Bronchial epithelial cell (primary cell): ENCODE data around the gene COBL. TPM values are rescaled to one million over a fixed set of nuclear protein-coding genes. Genes with fewer than 3 reads are reported as not detected.

Experiments
- DNase-seq: peaks from one replicate; pipeline ENCODE4 v3.0.0-alpha.2; 2010; ENCODE audit warnings: low read depth
- FAIRE-seq: peaks from 2 replicates; lab custom pipeline; 2011; peaks lifted over from hg19 to GRCh38; lab: Jason Lieb, UNC
- H3K27me3 ChIP-seq: 2 replicates; pipeline ENCODE4 v1.5.1; 2011; ENCODE audit warnings: low read length; ENCODE audit not compliant: control insufficient read depth, insufficient read depth
- H3K36me3 ChIP-seq: 2 replicates; pipeline ENCODE4 v1.5.1; 2011; ENCODE audit warnings: low read length; ENCODE audit not compliant: control insufficient read depth, insufficient read depth
- H3K4me3 ChIP-seq: 2 replicates; pipeline ENCODE4 v1.5.1; 2011; ENCODE audit warnings: mild to moderate bottlenecking, low read depth, low read length, control low read depth
- CTCF ChIP-seq: IDR thresholded peaks from 2 replicates; pipeline ENCODE4 v1.5.1; 2011; ENCODE audit warnings: mild to moderate bottlenecking, moderate library complexity, low read length, control low read depth, inconsistent platforms; ENCODE audit not compliant: insufficient read depth, severe bottlenecking
- total RNA-seq: library from RNA; depleted of rRNA; stranded (reverse); fragments of >200 nt; gene quantifications from 2 replicates; pipeline ENCODE4 v1.2.1, GENCODE V29; 2014

The COBL gene
- total RNA-seq, 1 donor from 2014 or later, result 1.1 TPM

GRCh38 chr7:51300762-51301674 is 15.6 kb downstream of the COBL start:
- Histone ChIP-seq H3K36me3 (no peaks in the 10 kb centered on the region), H3K27me3 (no peaks in the 10 kb centered on the region), H3K4me3 (no peak overlapping the region)
- DNase-seq (no peak), FAIRE-seq (no peak)
- no peak for TF ChIP-seq CTCF

GRCh38 chr7:51299391-51300133 is 17.0 kb downstream of the COBL start:
- no peak overlapping the region for H3K4me3 ChIP-seq
- H3K27me3 ChIP-seq, result no peaks in the 10 kb centered on the region
- H3K36me3 ChIP-seq, result no peaks in the 10 kb centered on the region
- FAIRE-seq, result no peak
- no peak for DNase-seq
- peak; percentile 15 for TF ChIP-seq CTCF

GRCh38 chr7:51298912-51299311 is 17.7 kb downstream of the COBL start:
- no peak for FAIRE-seq
- no peak for TF ChIP-seq CTCF

GRCh38 chr7:51297986-51298385 is 18.6 kb downstream of the COBL start:
- no peaks in the 10 kb centered on the region for H3K27me3 ChIP-seq
- DNase-seq (no peak), FAIRE-seq (no peak)
- no peak overlapping the region for H3K4me3 ChIP-seq
- no peaks in the 10 kb centered on the region for H3K36me3 ChIP-seq
- no peak for TF ChIP-seq CTCF

More at GRCh38 chr7:51298912-51299311, 17.7 kb downstream of the COBL start:
- no peaks in the 10 kb centered on the region for H3K36me3 ChIP-seq
- H3K4me3 ChIP-seq, result no peak overlapping the region
- H3K27me3 ChIP-seq, result no peaks in the 10 kb centered on the region
- DNase-seq, result no peak

- Histone ChIP-seq H3K4me3 (no peak overlapping the region), H3K36me3 (no peaks in the 10 kb centered on the region), H3K27me3 (no peaks in the 10 kb centered on the region)
- DNase-seq (no peak), FAIRE-seq (no peak)
- no peak for TF ChIP-seq CTCF
Measured at GRCh38 chr7:51295440-51296245, 21.0 kb downstream of the COBL start.
